GM18951 (cell line): ENCODE results near the gene HERC3.
"Not testable (repeated sequence)": the region's sequence is repeated elsewhere in the genome, so short reads cannot be mapped to it uniquely, and the experiment has no call there.

Experiments used
- POLR2A ChIP-seq: IDR thresholded peaks from 4 replicates; pipeline ENCODE4 v1.6.1; 2011; ENCODE audit warnings: mild to moderate bottlenecking; ENCODE audit not compliant: insufficient read length, insufficient read depth; ENCODE audit errors: extremely low read depth
- in situ Hi-C: fragments of 300-500 bp; cut with MboI; formaldehyde crosslinking; loops from one replicate; pipeline ENCODE4 v1.12.0; 2022; ENCODE audit warnings: low sequenced_read_pairs, mixed read lengths, inconsistent platforms; ENCODE audit not compliant: unreplicated experiment

Gene HERC3

DNA sequence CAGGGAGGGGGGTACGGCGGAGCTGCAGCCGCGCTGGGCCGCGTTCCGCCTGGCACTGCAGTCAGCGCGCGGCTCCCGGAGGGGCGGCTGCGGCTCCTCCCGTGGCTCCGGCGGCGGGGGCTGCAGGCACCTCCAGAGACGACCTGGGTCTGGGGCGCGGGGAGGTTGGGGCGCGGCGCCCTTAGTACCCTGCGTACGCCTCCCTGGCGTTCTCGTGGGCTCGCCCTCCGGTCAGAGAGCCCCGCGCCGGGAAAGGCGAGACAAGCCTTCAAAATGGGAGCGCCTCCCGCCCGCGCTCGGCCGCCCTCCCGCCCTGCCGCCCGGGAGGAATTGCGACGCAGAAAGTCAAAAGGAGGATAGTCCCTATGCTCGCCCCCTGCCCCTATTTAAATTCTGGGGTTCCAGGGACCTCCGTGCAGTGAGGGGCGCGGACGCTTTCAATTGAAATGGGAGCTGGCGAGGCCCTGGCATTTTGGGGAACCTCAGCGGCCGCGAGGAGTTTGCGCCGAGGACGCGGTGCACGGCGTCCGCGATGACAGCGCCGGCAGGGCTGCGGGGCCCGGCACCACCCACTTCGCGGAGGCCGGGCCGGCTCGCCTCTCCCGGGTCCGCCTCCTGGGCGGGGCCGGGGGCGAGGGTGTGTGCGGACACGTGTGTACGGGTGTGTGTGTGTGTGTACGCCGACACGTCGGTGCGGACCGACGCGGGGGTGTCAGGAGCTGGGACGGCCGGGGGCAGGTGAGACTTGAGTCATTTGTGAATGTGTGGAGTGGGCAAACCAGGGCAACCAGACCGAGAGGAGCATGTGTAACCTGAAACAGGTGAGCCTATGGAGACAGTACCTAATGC lies 544 bp downstream of the HERC3 start:
- in situ Hi-C loops, result no loop called here
- TF ChIP-seq POLR2A, result peak; percentile 50

DNA sequence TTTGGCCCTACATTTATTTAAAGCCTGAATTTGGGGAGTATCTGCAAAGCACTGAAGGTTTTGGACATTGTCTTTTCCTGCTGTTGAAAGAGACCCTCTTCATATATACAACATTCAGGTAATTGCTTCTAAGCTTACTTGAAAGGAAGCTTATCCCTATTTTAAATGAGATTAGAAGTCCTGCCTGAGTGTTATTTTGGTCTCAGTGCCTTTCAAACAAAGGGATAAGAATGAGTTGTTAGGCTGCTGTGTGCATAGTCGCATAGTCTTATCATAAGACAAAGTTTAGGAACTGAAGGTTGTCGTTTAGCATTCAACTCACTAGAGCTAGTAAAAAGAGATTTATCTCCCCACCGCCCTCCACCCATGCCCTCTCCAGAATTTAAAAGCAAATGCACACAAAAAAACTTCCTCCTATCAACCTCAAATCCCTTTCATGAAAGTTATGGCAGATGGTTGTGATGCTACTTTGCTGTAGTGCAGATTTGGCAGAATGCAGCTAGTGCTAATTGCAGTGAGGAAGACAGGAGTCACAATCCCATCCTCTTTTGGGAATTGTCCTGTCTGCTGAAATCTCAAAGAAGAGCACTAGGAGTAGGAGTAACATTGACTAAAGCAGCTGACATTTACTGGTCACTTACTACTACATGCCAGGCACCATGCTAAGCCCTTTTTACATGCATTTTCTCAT lies 5.8 kb downstream of the HERC3 start:
- in situ Hi-C loops, result no loop called here
- no peak for TF ChIP-seq POLR2A

DNA sequence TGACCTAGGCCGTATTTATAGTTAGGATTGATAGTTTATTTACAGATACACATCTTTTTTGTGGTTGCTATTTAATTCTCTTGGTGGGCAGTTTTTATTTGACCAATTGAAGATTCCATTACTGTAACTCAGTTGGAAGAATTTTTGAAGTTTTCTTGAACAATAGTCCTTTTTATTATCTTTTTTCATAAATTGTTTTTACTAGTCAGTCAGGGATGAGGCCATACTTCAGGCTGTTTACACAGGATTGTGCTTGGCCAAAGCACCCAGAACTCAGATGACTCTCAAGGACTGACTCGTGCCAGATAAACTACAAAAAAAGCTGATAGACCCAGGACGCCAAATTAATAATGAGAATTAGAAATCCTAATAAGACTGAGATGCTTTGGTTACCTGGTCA lies 7.0 kb downstream of the HERC3 start:
- no peak for TF ChIP-seq POLR2A
- in situ Hi-C loops, result no loop called here

DNA sequence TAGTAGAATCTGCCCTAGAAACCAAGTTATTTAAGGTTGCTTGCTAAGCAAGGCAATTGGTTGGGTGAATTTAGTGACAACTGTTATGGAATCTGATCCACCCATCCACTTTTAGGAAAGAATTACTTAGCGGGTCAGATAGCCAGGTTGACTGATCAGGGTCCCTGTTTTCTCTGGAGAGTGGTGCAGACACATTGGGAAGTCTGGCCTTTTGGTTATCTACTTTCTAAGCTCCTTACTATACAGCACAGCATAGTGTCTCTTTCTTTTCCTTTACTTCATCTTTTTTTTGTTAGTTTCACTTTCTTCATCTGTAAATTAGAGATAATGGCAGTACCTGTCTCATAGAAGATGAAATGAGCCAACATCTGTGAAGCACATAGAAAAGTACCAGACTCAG lies 7.4 kb downstream of the HERC3 start:
- no peak for TF ChIP-seq POLR2A
- in situ Hi-C loops, result no loop called here

DNA sequence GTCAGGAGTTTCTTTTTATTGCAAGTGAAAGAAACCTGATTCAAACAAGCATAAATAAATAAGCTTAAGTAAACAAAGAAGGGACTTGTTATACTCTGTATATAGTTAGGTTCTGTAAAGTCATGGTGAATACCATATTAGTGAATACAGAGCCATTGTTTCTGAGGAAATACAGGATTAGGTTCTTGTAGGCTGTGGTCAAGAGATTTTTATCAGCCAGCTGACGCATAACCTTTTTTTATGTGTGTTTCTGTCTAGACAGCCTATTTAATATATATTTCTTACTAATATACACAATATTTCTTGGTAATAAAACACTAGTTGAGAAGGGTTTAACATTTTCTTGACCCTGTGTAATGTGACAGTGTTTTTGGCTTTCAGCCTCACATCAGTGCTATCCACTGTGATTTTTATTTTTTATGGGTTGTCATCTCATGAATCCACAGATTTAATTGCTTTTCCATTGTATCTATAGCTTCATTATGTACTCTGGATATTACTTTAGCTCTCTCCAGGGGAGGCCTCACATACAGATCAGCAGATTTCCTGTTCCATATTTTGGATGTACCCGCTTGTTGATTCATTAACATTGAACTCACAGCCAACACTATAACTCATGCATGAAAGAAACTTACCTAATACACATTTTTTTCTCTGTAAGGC lies 8.0 kb downstream of the HERC3 start:
- TF ChIP-seq POLR2A, result no peak
- in situ Hi-C loops, result no loop called here

DNA sequence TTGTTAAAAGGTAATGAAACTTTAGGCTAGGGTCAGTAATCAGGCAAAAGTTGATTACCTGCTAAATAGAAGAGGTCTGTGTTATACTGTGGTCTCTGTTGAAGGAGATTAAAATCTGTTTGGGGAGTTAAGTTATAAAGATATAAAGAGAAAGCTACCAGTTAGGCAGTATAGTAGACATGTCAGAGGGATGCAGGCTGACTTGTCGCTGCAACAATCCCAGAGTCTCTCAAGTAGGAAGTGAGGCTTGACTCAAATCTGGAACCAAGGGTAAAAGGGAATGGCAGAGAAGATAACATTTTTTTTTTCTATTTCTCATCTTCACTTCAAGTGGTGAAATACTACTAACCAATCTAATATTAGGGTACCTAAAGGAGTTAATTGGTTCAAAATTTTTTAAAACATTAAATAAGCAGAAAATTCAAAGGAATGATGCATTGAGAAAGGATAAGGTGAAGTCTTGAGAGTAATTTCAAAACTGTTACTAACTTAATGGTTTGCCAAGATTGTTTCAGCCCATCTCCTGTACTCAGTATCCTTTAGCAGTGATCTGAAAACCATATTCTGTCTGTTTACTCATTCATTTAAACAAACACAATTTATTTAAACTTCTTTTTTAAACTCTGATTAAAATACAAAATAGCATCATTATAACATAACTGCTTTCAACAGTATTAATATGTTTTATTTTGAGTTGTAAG lies 12.8 kb downstream of the HERC3 start:
- no peak for TF ChIP-seq POLR2A
- in situ Hi-C loops, result no loop called here

DNA sequence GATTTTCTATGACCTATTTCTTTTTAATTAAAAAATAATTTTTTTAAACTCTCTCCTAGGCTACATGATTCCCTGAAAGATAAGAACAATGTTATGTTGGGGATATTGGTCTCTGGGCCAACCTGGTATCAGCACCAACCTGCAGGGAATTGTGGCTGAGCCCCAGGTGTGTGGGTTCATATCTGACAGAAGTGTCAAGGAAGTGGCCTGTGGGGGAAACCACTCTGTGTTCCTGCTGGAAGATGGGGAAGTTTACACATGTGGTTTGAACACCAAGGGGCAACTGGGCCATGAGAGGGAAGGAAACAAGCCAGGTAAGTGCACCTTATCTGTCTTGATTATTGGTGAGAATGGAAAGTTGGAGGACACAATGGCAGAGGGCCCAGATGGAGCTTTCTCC lies 13.5 kb downstream of the HERC3 start:
- TF ChIP-seq POLR2A, result no peak
- in situ Hi-C loops, result no loop called here

DNA sequence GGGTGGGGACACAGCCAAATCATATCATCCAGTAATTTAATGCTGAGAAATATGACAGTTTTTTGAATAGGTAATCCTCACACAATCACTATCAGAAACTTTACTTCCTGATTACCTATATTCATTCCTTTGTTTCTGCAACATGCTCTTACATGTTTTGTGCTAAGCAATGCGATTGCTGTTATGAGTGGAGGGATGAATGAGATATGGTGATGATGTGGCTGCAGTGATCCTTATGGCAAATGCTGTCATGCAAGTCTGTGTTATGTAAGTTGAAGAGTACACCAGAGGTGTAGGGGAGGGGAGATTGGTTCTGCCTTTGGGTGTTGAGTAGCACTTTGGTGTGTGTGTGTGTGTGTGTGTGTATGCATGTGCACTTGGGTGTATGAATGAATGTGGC lies 14.6 kb downstream of the HERC3 start:
- no peak for TF ChIP-seq POLR2A
- in situ Hi-C loops, result no loop called here

DNA sequence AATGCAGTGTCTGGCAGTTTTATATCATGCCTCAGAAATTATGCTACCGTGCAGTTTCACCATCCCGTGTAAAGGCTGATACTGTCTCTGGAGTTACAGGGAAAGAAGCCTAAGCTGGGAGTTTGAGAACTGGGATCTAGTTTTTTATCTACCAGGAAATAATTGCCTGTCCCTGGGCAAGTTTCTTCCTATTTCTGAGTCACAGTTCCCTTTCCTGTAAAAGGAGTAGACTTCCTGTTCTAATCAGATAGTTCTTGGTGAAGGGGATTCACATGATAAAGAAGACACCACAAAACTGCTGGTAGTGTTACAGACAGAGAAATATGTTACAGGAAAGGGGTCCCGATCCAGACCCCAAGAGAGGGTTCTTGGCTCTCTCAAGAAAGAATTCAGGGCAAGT lies 17.1 kb downstream of the HERC3 start:
- in situ Hi-C loops, result no loop called here
- TF ChIP-seq POLR2A, result no peak

DNA sequence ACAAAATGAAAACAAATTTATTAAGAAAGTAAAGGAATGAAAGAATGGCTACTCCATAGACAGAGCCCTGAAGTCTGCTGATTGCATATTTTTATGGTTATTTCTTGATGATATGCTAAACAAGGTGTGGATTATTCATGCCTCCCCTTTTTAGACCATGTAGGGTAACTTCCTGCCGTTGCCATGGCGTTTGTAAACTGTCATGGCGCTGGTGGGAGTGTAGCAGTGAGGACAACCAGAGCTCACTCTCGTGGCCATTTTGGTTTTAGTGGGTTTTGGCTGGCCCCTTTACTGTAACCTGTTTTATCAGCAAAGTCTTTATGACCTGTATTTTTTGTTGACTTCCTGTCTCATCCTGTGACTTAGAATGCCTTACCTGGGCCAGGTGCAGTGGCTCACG lies 17.5 kb downstream of the HERC3 start:
- in situ Hi-C loops, result not testable (repeated sequence)

DNA sequence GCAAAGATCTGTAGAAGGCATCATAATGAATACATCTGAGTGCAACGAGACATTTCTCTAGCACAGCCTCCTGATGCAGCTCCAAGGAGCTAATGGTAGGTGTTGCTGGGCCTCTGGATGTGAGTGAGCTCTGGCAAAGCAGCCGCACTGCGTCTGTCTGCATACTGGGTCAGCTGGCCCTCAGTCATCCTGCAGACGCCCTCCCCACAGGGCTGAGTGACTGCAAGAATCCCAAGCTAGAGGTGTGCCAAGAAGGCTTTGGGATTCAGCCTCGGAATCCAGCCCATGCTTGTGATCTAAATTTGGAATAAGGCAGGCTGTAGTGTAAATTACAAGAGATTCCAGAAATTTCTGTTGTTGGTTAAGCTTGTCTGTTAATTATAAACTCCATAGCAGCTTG lies 18.5 kb downstream of the HERC3 start:
- no peak for TF ChIP-seq POLR2A
- in situ Hi-C loops, result no loop called here

DNA sequence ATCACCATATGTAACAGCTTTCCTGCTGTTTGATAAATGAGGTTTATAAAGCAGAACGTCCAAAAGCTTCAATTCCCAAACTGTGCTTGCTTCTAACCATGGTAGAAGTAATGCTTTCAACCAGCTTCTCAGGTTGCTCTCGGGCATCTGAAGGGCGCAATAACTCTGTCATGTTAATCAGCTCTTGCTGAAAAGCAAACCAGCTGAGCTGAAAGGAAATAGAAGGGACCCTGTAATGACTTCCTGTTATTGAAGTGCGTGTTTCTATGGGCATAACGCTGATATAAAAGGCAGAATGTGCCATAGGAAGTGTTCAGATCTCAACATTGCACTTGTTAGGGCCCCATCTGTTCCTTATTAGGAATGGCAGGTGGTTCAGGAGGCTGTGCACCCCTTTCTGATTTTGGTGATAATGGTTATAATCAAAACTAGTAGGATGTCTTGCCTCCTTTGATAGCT lies 21.2 kb downstream of the HERC3 start:
- no peak for TF ChIP-seq POLR2A
- in situ Hi-C loops, result no loop called here

DNA sequence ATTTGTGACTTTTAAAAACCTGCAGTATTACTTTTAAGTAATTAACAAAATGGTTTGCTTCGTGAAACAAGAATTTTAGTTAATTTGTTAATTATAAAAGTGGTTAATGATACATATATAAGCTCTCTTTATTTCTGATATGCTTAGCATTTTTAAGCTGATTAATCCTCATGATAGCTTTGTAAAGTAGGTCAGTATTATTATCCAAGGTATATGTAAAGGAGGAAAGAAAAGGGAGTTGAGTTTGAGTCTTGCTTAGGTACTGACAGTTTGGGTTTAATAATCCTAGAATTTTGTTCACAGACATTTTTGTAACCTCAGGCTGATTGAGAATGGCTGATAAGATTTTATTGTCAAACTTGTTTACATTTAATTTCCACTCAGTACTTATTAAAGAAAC lies 21.8 kb downstream of the HERC3 start:
- in situ Hi-C loops, result no loop called here
- TF ChIP-seq POLR2A, result no peak

DNA sequence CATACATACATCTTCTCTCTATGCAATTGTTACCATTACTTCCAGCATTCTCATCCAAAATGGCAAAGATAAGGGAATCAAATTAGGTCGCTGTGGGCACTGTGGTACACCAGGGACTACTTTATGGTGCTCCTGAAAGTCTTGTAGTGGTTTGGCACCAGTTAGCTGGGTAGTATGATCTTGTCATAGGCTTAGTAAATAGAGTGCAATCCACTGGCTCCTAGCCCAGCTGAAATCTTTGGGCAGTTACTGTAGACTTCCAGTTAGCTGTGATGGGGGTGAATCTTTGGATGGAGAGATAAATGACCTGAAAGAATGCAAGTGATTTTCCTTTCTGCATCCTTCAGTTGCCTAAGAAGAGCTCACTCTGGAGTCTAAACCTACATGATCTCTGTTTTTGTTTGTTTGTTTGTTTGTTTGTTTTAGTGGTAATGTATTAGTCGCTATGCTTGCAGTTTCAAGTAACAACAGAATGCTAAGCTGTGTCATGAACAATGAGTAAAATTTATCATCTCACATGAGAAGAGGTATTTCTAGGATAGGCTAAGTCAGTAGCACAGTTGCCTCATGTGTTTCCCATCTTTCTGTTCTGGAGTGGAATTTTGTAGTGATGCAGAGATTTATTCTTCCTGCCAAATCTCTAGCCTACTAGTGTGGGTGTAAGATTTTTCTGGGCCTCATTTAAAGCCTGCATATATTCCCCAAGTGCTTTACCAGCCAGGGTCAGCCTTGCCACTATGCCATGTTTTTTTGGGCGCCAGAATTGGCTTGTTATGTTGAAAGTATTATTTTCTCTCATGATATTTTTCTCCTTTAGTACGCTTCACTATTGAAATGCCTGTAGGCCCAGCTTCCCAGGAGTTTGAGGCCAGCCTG lies 24.2 kb downstream of the HERC3 start:
- TF ChIP-seq POLR2A, result no peak
- in situ Hi-C loops, result no loop called here
